A549 (cell line): ENCODE results near the gene KIR2DL3.

Source experiments
- CTCF ChIP-seq: fragments of >200 bp; sonication (Bioruptor Twin); formaldehyde crosslinking; IDR thresholded peaks from 3 replicates; pipeline ENCODE4 v1.5.1; 2016
- ESRRA ChIP-seq: fragments of 150-350 bp; IDR thresholded peaks from 2 replicates; pipeline ENCODE4 v1.6.1; 2014; ENCODE audit warnings: mild to moderate bottlenecking, low read length, borderline replicate concordance
- HMGXB4 ChIP-seq: fragments of 250-450 bp; sonication (Bioruptor Pico); IDR thresholded peaks from 2 replicates; pipeline ENCODE4 v1.5.0; 2021; ENCODE audit warnings: mild to moderate bottlenecking, moderate library complexity, borderline replicate concordance
- POLR2A ChIP-seq: IDR thresholded peaks from 2 replicates; pipeline ENCODE4 v1.6.1; 2012; ENCODE audit warnings: mild to moderate bottlenecking, low read length

GRCh38 chr19:54691582-54692297, 46.6 kb upstream of the KIR2DL3 start:
- TF ChIP-seq HMGXB4 (CRISPR knock-in tag) (no peak), CTCF (no peak), ESRRA (no peak), POLR2A (no peak)
